Natural killer cell (primary cell): ENCODE measurements around the gene SEC31A. TPM values are rescaled to one million over a fixed set of nuclear protein-coding genes. Genes with fewer than 3 reads are reported as not detected.
"Not testable (repeated sequence)": the region's sequence is repeated elsewhere in the genome, so short reads cannot be mapped to it uniquely, and the experiment has no call there.

Experiments used
- ATAC-seq, 3 donors: fragments of 150-1000 bp in 2 of 3; fragments of 200-7000 bp in 1 of 3; cut with Tn5 transposase; 1 replicate in 1 of 3; 2 replicates in 2 of 3; pipeline ENCODE4 v1.10.0; 2021; ENCODE audit warnings: mild to moderate bottlenecking in 2 of 3, moderate library complexity in 2 of 3
- DNase-seq, 2 donors: peaks; one replicate each; pipeline versions ENCODE4 v3.0.0 to v3.0.0-alpha.2; 2013 to 2021; ENCODE audit warnings: mixed read lengths in 1 of 2
- H3K27ac ChIP-seq: one replicate; pipeline ENCODE4 v1.5.1; 2013; ENCODE audit warnings: mild to moderate bottlenecking, low read length
- H3K27me3 ChIP-seq: one replicate; pipeline ENCODE4 v1.6.1; 2013; ENCODE audit warnings: low read length; ENCODE audit not compliant: control insufficient read depth, insufficient read depth
- H3K36me3 ChIP-seq: one replicate; pipeline ENCODE4 v1.6.1; 2013; ENCODE audit warnings: low read length; ENCODE audit not compliant: control insufficient read depth, insufficient read depth
- H3K4me1 ChIP-seq: one replicate; pipeline ENCODE4 v1.6.1; 2013; ENCODE audit warnings: low read length; ENCODE audit not compliant: control insufficient read depth, insufficient read depth
- H3K4me3 ChIP-seq: one replicate; pipeline ENCODE4 v1.5.1; 2013; ENCODE audit warnings: low read length
- H3K9me3 ChIP-seq: one replicate; pipeline ENCODE4 v1.6.1; 2013; ENCODE audit warnings: low read length; ENCODE audit not compliant: control insufficient read depth, insufficient read depth
- H3K27ac Mint-ChIP-seq, 2 donors: one replicate each; pipeline ENCODE4 v1.8.0; 2022; ENCODE audit warnings: mild to moderate bottlenecking in 2 of 2, mixed read lengths in 2 of 2, moderate library complexity in 1 of 2
- H3K27me3 Mint-ChIP-seq, 2 donors: one replicate each; pipeline ENCODE4 v1.8.0; 2022; ENCODE audit warnings: low read depth in 2 of 2, mixed read lengths in 2 of 2
- H3K36me3 Mint-ChIP-seq: one replicate; pipeline ENCODE4 v1.8.0; 2022; ENCODE audit warnings: mixed read lengths
- H3K4me1 Mint-ChIP-seq, 2 donors: one replicate each; pipeline ENCODE4 v1.8.0; 2022; ENCODE audit warnings: mixed read lengths in 2 of 2
- H3K4me3 Mint-ChIP-seq: one replicate; pipeline ENCODE4 v1.8.0; 2022; ENCODE audit warnings: mild to moderate bottlenecking, moderate library complexity, mixed read lengths
- H3K9me3 Mint-ChIP-seq, 2 donors: one replicate each; pipeline ENCODE4 v1.8.0; 2022; ENCODE audit warnings: mixed read lengths in 2 of 2
- WGBS: methylation state at CpG from one replicate; pipeline ENCODE4 v1.1.7; 2013; ENCODE audit warnings: missing lambda C conversion rate; ENCODE audit not compliant: insufficient coverage; 5-methylcytosine and 5-hydroxymethylcytosine counted together
- intact Hi-C: fragments of 100-400 bp; cut with micrococcal nuclease; formaldehyde crosslinking; loops from one replicate; pipeline ENCODE4 v1.14.2; 2022
- total RNA-seq, 4 donors: library from RNA; stranded (reverse); fragments of 120-200 nt in 1 of 4; gene quantifications; one replicate each; pipeline versions ENCODE4 v1.2.3 to v1.2.4, GENCODE V29; 2013 to 2022
- TF ChIP-seq, protein P1 (sequence below): fragments of 200-600 bp; IDR thresholded peaks from one replicate; pipeline ENCODE4 v1.8.0; 2022; ENCODE audit warnings: antibody characterized with exemption

The SEC31A gene
- total RNA-seq, 3 donors from 2014 or later (not counting 1 experiment from before 2014, with no cell fraction given) = 176 to 183 (median 177) TPM

- H3K9me3 Mint-ChIP-seq = no peaks in the 10 kb centered on the region
- no peaks in the 10 kb centered on the region for H3K4me1 Mint-ChIP-seq
- H3K27ac Mint-ChIP-seq = no peak overlapping the region
- intact Hi-C loops = no loop called here
- ATAC-seq (no peak), DNase-seq (no peak)
- peaks cover 4% of the 10 kb centered on the region for H3K36me3 ChIP-seq
- H3K4me3 Mint-ChIP-seq = no peak overlapping the region
- WGBS = 96% methylated on average over 7 of the region's 7 CpGs
- TF ChIP-seq, protein P1, sequence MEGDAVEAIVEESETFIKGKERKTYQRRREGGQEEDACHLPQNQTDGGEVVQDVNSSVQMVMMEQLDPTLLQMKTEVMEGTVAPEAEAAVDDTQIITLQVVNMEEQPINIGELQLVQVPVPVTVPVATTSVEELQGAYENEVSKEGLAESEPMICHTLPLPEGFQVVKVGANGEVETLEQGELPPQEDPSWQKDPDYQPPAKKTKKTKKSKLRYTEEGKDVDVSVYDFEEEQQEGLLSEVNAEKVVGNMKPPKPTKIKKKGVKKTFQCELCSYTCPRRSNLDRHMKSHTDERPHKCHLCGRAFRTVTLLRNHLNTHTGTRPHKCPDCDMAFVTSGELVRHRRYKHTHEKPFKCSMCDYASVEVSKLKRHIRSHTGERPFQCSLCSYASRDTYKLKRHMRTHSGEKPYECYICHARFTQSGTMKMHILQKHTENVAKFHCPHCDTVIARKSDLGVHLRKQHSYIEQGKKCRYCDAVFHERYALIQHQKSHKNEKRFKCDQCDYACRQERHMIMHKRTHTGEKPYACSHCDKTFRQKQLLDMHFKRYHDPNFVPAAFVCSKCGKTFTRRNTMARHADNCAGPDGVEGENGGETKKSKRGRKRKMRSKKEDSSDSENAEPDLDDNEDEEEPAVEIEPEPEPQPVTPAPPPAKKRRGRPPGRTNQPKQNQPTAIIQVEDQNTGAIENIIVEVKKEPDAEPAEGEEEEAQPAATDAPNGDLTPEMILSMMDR = no peak
- H3K4me1 ChIP-seq = no peaks in the 10 kb centered on the region
- no peak overlapping the region for H3K27ac ChIP-seq
- no peaks in the 10 kb centered on the region for H3K9me3 ChIP-seq
- H3K36me3 Mint-ChIP-seq = no peaks in the 10 kb centered on the region
- H3K27me3 Mint-ChIP-seq = no peaks in the 10 kb centered on the region
- no peaks in the 10 kb centered on the region for H3K27me3 ChIP-seq
- H3K4me3 ChIP-seq = no peak overlapping the region
Observed at GRCh38 chr4:82918091-82918490, 27.1 kb upstream of the SEC31A start.

DNA sequence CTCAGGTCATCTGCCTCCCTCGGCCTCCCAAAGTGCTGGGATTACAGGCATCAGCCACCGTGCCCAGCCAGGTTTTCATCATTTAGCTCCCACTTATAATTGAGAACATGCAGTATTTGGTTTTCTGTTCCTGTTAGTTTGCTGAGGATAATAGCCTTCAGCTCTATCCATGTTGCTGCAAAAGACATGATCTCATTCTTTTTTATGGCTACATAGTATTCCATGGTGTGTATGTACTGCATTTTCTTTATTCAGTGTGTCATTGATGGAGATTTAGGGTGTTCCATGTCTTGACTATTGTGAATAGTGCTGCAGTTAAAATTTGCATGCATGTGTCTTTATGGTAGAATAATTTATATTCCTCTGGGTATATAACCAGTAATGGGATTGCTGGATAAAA is 23.0 kb upstream of the SEC31A start:
- H3K9me3 Mint-ChIP-seq, H3K9me3 ChIP-seq, H3K36me3 ChIP-seq, H3K4me1 ChIP-seq, intact Hi-C loops, H3K36me3 Mint-ChIP-seq, H3K27me3 Mint-ChIP-seq, H3K27me3 ChIP-seq, H3K4me3 ChIP-seq, H3K4me3 Mint-ChIP-seq, H3K27ac Mint-ChIP-seq, ATAC-seq, H3K27ac ChIP-seq, H3K4me1 Mint-ChIP-seq, DNase-seq: not testable (repeated sequence)
- WGBS = 100% methylated on average over 2 of the region's 2 CpGs

GRCh38 chr4:82913305-82913704 is 22.4 kb upstream of the SEC31A start:
- no peaks in the 10 kb centered on the region for H3K4me1 Mint-ChIP-seq
- H3K4me3 Mint-ChIP-seq = no peak overlapping the region
- no CpG with 5 or more reads among the region's 2 CpGs for WGBS
- Histone ChIP-seq H3K9me3 (no peaks in the 10 kb centered on the region), H3K27ac (no peak overlapping the region), H3K27me3 (no peaks in the 10 kb centered on the region), H3K4me1 (no peaks in the 10 kb centered on the region), H3K4me3 (no peak overlapping the region), H3K36me3 (peaks cover 6% of the 10 kb centered on the region)
- no peaks in the 10 kb centered on the region for H3K27me3 Mint-ChIP-seq
- H3K36me3 Mint-ChIP-seq = no peaks in the 10 kb centered on the region
- TF ChIP-seq, protein P1 = no peak
- intact Hi-C loops = no loop called here
- H3K27ac Mint-ChIP-seq = no peak overlapping the region
- H3K9me3 Mint-ChIP-seq = no peaks in the 10 kb centered on the region
- no peak for DNase-seq
- ATAC-seq = no peak

DNA sequence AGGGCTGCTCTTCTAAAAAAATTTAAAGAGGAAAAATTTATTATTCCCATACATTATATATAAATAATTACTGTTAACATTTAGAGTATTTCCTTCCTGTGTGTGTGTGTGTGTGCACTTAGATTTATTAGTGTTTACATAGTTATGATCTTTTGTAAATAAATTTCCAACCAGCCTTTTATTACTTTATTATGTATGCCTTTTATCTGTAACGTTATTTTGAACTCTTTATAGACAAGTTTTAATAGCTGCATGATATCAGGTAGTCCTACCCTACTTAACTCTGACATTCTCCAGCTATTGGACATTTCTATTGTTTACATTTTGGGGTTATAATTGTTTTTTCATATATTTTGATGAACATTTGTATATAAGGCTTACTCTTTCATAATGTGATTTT is 18.4 kb upstream of the SEC31A start:
- WGBS = no CpG with 5 or more reads among the region's 1 CpG
- H3K27ac ChIP-seq = no peak overlapping the region
- Mint-ChIP-seq H3K36me3 (no peaks in the 10 kb centered on the region), H3K9me3 (no peaks in the 10 kb centered on the region), H3K27ac (no peak overlapping the region), H3K4me3 (no peak overlapping the region), H3K27me3 (no peaks in the 10 kb centered on the region), H3K4me1 (peaks cover 6% of the 10 kb centered on the region in 2 donors)
- intact Hi-C loops = loop anchor here (10.0 kb wide), 1 partner anchor 1415 kb away; no protein-coding TSS in a partner anchor
- no peak for ATAC-seq
- H3K36me3 ChIP-seq = peaks cover 2% of the 10 kb centered on the region
- H3K4me3 ChIP-seq = no peak overlapping the region
- H3K4me1 ChIP-seq = no peaks in the 10 kb centered on the region
- no peaks in the 10 kb centered on the region for H3K27me3 ChIP-seq
- H3K9me3 ChIP-seq = no peaks in the 10 kb centered on the region
- TF ChIP-seq, protein P1 = no peak
- no peak for DNase-seq
